ENCODE results near the gene SLC6A6. TPM values are rescaled to one million over a fixed set of nuclear protein-coding genes. Genes with fewer than 3 reads are reported as not detected.

SLC6A6 gene
- total and polyA plus RNA-seq, 7 donors: 10.3 to 104 (median 36.2) TPM

GRCh38 chr3:14397531-14397930 is 4.9 kb upstream of the SLC6A6 start:
- DNase-seq: no peak
- H3K4me1 ChIP-seq: peaks cover 14% of the 10 kb centered on the region
- WGBS, 3 donors: 83 to 93% (median 91%) methylated on average over 3 of the region's 3 CpGs
- intact Hi-C loops (cut with DNase I): no loop called here
- H3K27me3 ChIP-seq (ENCODE audit: insufficient read depth in 3 of 3, low read length in 2 of 3): no peaks in the 10 kb centered on the region
- no peak for ATAC-seq
- no peaks in the 10 kb centered on the region for H3K9me3 ChIP-seq
- H3K36me3 ChIP-seq (ENCODE audit: insufficient read depth in 1 of 2, low read depth in 1 of 2): no peaks in the 10 kb centered on the region
- H3K4me3 ChIP-seq: no peak overlapping the region
- H3K27ac ChIP-seq: no peak overlapping the region
- TF ChIP-seq, protein P1, sequence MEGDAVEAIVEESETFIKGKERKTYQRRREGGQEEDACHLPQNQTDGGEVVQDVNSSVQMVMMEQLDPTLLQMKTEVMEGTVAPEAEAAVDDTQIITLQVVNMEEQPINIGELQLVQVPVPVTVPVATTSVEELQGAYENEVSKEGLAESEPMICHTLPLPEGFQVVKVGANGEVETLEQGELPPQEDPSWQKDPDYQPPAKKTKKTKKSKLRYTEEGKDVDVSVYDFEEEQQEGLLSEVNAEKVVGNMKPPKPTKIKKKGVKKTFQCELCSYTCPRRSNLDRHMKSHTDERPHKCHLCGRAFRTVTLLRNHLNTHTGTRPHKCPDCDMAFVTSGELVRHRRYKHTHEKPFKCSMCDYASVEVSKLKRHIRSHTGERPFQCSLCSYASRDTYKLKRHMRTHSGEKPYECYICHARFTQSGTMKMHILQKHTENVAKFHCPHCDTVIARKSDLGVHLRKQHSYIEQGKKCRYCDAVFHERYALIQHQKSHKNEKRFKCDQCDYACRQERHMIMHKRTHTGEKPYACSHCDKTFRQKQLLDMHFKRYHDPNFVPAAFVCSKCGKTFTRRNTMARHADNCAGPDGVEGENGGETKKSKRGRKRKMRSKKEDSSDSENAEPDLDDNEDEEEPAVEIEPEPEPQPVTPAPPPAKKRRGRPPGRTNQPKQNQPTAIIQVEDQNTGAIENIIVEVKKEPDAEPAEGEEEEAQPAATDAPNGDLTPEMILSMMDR (IDR thresholded peaks at IDR 0.05): no peak

DNA sequence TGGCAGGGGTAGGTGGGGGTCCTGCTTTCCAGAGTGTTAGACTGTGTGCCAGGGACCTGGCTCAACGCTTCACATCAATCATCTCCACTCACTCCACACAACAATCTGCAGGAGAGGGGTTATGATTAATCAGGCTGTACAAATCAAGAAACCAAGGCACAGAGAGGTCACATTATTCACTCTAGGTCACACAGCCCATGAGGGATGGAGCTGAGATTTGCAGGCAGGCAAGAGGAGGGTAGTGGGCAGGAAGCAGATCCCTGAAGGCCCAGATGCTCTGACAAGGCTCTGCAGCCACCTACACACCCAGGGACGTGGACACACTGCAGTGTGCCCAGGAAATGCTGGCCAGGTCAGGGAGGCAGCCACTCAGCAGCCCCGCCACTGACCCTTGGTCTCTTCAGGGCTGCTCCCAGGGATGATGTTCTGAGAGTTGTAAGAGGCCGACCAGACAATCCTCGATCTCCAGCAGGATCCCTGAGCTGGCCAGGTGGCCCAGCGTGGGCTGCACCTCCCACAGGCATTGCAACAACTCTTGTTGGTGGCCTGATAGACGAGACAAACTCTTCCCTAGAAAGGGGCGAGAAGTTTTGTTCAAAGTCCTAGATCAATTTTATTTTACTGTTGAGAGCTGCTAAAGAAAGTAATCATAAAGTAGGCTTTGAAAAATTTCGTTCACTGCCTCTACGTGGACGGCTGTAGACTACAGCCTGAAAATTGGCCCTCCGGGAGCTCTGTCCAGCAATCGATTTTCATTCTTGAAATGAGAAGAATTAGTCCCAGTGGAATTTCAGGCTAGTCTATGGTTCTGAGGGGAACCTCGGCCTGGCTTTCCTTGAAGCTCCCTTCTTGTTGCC is 4.2 kb upstream of the SLC6A6 start:
- Histone ChIP-seq H3K36me3 (ENCODE audit: insufficient read depth in 1 of 2, low read depth in 1 of 2) (no peaks in the 10 kb centered on the region), H3K4me1 (peaks cover 8% of the 10 kb centered on the region), H3K27me3 (ENCODE audit: insufficient read depth in 3 of 3, low read length in 2 of 3) (no peaks in the 10 kb centered on the region), H3K27ac (no peak overlapping the region), H3K9me3 (no peaks in the 10 kb centered on the region), H3K4me3 (no peak overlapping the region)
- 71 to 75% (median 74%) methylated on average over 14 of the region's 14 CpGs for WGBS, 3 donors
- TF ChIP-seq, protein P1 (IDR thresholded peaks at IDR 0.05): no peak
- ATAC-seq: no peak
- intact Hi-C loops (cut with DNase I): no loop called here
- DNase-seq: no peak

- DNase-seq: no peak
- 81 to 88% (median 88%) methylated on average over 2 of the region's 2 CpGs for WGBS, 3 donors
- Histone ChIP-seq H3K36me3 (ENCODE audit: insufficient read depth in 1 of 2, low read depth in 1 of 2) (no peaks in the 10 kb centered on the region), H3K4me3 (no peak overlapping the region), H3K9me3 (no peaks in the 10 kb centered on the region), H3K27me3 (ENCODE audit: insufficient read depth in 3 of 3, low read length in 2 of 3) (no peaks in the 10 kb centered on the region), H3K4me1 (peaks cover 4% of the 10 kb centered on the region), H3K27ac (no peak overlapping the region)
- no peak for ATAC-seq
- intact Hi-C loops (cut with DNase I): no loop called here
- TF ChIP-seq, protein P1 (IDR thresholded peaks at IDR 0.05): no peak
These were observed 3.7 kb upstream of the SLC6A6 start for GRCh38 chr3:14398797-14399106.

DNA sequence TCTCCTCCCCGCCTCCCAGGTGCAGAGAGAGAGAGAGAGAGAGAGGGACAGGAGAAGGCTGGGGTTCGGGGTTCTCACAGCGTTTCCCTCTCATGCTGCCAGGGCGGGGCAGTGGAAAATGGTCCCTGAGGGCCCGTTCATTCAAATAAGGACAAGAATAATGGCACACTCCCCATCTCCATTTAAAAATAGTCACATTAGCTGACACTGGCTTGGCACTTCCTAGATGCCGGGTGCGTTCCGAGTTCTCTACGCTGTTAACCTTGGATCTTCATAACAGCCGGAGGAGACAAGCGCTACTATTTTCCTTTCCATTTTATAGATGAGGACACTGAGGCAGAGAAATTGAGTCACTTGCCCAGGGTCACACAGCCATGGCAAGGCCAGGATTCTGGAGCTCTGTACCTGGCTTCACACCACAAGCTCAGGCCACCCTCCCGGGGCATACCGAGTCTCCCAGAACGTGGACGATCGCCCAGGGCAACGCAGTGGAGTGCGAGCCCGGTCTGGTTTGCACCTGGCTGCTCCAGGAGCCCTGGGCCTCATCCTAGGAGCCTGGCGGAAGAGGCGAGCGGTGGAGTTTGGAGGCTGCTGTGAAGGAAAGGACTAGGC is 608 bp upstream of the SLC6A6 start:
- TF ChIP-seq, protein P1 (IDR thresholded peaks at IDR 0.05): no peak
- Histone ChIP-seq H3K27ac (peak overlapping the region; percentile 97), H3K36me3 (ENCODE audit: insufficient read depth in 1 of 2, low read depth in 1 of 2) (peaks cover 0 to 4% of the 10 kb centered on the region in 2 donors), H3K27me3 (ENCODE audit: insufficient read depth in 3 of 3, low read length in 2 of 3) (no peaks in the 10 kb centered on the region), H3K4me1 (peaks cover 23% of the 10 kb centered on the region), H3K4me3 (peak overlapping the region; percentile 91), H3K9me3 (no peaks in the 10 kb centered on the region)
- DNase-seq: no peak
- intact Hi-C loops (cut with DNase I): loop anchor here (2.0 to 10.0 kb wide), 5 partner anchors 31 to 197 kb away; no protein-coding TSS in a partner anchor
- peak; percentile 26 to 72 (median 54) for ATAC-seq
- 11 to 25% (median 12%) methylated on average over 22 of the region's 22 CpGs for WGBS, 3 donors
